Measurements from ENCODE around the gene VGLL4. TPM values are rescaled to one million over a fixed set of nuclear protein-coding genes. Genes with fewer than 3 reads are reported as not detected.

The VGLL4 gene
- 22.7 TPM for total RNA-seq (2013)
- polyA plus RNA-seq (10 to 100 TPM in 2 of 3 donors, 1 to 10 TPM in 1; 8.5 to 13.2 (median 10.0) TPM), polyA minus RNA-seq (16.9 and 35.7 TPM in 2 replicates), total RNA-seq (0.93 to 16.4 (median 11.6) reads per million in 11 experiments)

GRCh38 chr3:11643605-11644087 lies at the start of gene VGLL4:
TSS of gene VGLL4 (minus strand) at chr3:11643915. CDS start at chr3:11643518, 397 bp downstream.
- DNase-seq: peak; percentile 63 to 79 (median 75)
- Histone ChIP-seq H3K4me3 (replicated peaks in 1 of 3; ENCODE audit: low read depth in 2 of 3, low read length in 3 of 3) (peak within 1 kb of the TSS; percentile 61 to 81 (median 70)), H3K9me3 (replicated peaks in 1 of 2; ENCODE audit: control insufficient read depth in 1 of 2, insufficient read depth in 1 of 2, low read length in 2 of 2) (no peaks in the 10 kb centered on the region), H3K9ac (ENCODE audit: insufficient read depth, low read length, poor library complexity, severe bottlenecking) (peak within 1 kb of the TSS; percentile 90), H3K27ac (ENCODE audit: low read depth in 1 of 2, low read length in 2 of 2) (peak within 1 kb of the TSS; percentile 86 to 93), H3K36me3 (replicated peaks in 1 of 2; ENCODE audit: control insufficient read depth in 1 of 2, insufficient read depth in 2 of 2, low read length in 2 of 2) (peaks cover 0 to 7% of the 10 kb centered on the region in 2 donors), H3K27me3 (ENCODE audit: control insufficient read depth in 2 of 2, insufficient read depth in 2 of 2, low read length in 2 of 2) (no peaks in the 10 kb centered on the region), H3K4me1 (ENCODE audit: control insufficient read depth in 1 of 2, insufficient read depth in 2 of 2, low read length in 2 of 2) (peaks cover 13 to 23% of the 10 kb centered on the region in 2 donors), H3K79me2 (ENCODE audit: insufficient read depth, low read length) (peaks cover 51% of the 10 kb centered on the region), H4K20me1 (ENCODE audit: insufficient read depth, low read length) (peaks cover 7% of the 10 kb centered on the region), H3K4me2 (replicated peaks; ENCODE audit: extremely low read depth, low read length, poor library complexity, severe bottlenecking) (peak within 1 kb of the TSS; percentile 73), H2AFZ (ENCODE audit: insufficient read depth, low read depth, low read length, poor library complexity, severe bottlenecking) (peak within 1 kb of the TSS; percentile 79)
- Mint-ChIP-seq H3K9me3 (peaks cover 0 to 2% (median 0%) of the 10 kb centered on the region in 7 donors), H3K4me3 (peak within 1 kb of the TSS; percentile 99), H3K27me3 (ENCODE audit: low read depth in 3 of 3) (peaks cover 0 to 2% (median 0%) of the 10 kb centered on the region in 3 donors), H3K4me1 (peaks cover 34% of the 10 kb centered on the region), H3K36me3 (peaks cover 3 to 6% of the 10 kb centered on the region in 2 donors), H3K27ac (peak within 1 kb of the TSS; percentile 91 to 99 (median 97))
- no peak for TF ChIP-seq CTCF (IDR thresholded peaks at IDR 0.05)
- intact Hi-C loops (cut with micrococcal nuclease): no loop called here
- WGBS (ENCODE audit: insufficient coverage): under 1% methylated on average over 23 of the region's 24 CpGs

- no peaks in the 10 kb centered on the region for H3K9me3 Mint-ChIP-seq
- Histone ChIP-seq H3K9me3 (replicated peaks in 1 of 2; ENCODE audit: control insufficient read depth in 1 of 2, insufficient read depth in 1 of 2, low read length in 2 of 2) (no peaks in the 10 kb centered on the region), H3K9ac (ENCODE audit: insufficient read depth, low read length, poor library complexity, severe bottlenecking) (no peak overlapping the region), H3K36me3 (replicated peaks in 1 of 2; ENCODE audit: control insufficient read depth in 1 of 2, insufficient read depth in 2 of 2, low read length in 2 of 2) (no peaks in the 10 kb centered on the region), H4K20me1 (ENCODE audit: insufficient read depth, low read length) (no peaks in the 10 kb centered on the region), H3K79me2 (ENCODE audit: insufficient read depth, low read length) (no peaks in the 10 kb centered on the region), H3K4me1 (ENCODE audit: control insufficient read depth in 1 of 2, insufficient read depth in 2 of 2, low read length in 2 of 2) (no peaks in the 10 kb centered on the region), H3K27me3 (ENCODE audit: control insufficient read depth in 2 of 2, insufficient read depth in 2 of 2, low read length in 2 of 2) (no peaks in the 10 kb centered on the region), H2AFZ (ENCODE audit: insufficient read depth, low read depth, low read length, poor library complexity, severe bottlenecking) (peak overlapping the region; percentile 52), H3K27ac (ENCODE audit: low read depth in 1 of 2, low read length in 2 of 2) (no peak overlapping the region), H3K4me3 (replicated peaks in 1 of 3; ENCODE audit: low read depth in 2 of 3, low read length in 3 of 3) (no peak overlapping the region), H3K4me2 (replicated peaks; ENCODE audit: extremely low read depth, low read length, poor library complexity, severe bottlenecking) (no peak overlapping the region)
- TF ChIP-seq CTCF (IDR thresholded peaks at IDR 0.05): no peak
- H3K27me3 Mint-ChIP-seq (ENCODE audit: low read depth in 3 of 3): no peaks in the 10 kb centered on the region
- peaks cover 3% of the 10 kb centered on the region for H3K4me1 Mint-ChIP-seq
- no peak for DNase-seq
- H3K36me3 Mint-ChIP-seq: no peaks in the 10 kb centered on the region
- intact Hi-C loops (cut with micrococcal nuclease): no loop called here
- WGBS (ENCODE audit: insufficient coverage): 58% methylated on average over 3 of the region's 5 CpGs
- no peak overlapping the region for H3K27ac Mint-ChIP-seq
- H3K4me3 Mint-ChIP-seq: peak overlapping the region in 1 of 2 donors; percentile 40
These were observed 48.8 kb upstream of the VGLL4 start for GRCh38 chr3:11692532-11692813.
